ENCODE results near the gene SINHCAF.

The SINHCAF gene

DNA sequence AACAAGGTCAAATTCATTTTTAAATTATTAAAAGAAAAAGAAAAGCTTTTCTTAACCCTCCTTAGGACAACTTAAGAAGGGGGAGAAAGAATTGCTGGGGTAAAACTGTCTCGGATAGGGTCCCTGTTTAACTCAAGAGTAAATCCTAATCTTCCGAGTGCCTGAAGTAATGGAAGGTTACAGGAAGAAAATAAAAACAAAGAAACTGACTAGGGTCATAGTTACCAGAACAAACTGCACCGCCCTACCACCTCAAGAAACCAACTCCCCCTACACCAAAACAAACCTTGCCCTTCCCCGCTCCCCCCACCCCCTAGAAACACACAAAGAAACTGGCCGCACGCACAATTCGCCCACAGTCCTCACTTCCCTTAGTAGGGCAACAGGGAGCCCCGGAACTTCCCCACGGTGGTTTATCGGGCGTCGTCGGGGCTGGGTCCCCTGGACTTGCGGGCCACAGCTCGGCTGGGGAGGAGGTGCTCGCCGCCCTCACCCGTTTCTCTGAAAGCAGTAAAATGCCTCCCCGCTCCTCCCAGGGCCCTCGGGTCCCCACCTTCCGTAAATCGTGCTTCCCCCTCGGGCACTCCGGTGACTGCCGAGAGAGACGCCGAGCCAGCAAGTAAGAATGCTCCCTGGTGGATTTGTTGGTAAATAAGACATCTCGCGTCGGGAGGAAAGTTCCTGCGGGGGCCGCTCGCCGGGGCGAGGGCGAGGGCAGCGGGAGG lies 2.4 kb downstream of the SINHCAF start:
- H3K4me3 ChIP-seq (ENCODE audit: low read depth, low read length): peak overlapping the region; percentile 94
- TF ChIP-seq, protein P1, sequence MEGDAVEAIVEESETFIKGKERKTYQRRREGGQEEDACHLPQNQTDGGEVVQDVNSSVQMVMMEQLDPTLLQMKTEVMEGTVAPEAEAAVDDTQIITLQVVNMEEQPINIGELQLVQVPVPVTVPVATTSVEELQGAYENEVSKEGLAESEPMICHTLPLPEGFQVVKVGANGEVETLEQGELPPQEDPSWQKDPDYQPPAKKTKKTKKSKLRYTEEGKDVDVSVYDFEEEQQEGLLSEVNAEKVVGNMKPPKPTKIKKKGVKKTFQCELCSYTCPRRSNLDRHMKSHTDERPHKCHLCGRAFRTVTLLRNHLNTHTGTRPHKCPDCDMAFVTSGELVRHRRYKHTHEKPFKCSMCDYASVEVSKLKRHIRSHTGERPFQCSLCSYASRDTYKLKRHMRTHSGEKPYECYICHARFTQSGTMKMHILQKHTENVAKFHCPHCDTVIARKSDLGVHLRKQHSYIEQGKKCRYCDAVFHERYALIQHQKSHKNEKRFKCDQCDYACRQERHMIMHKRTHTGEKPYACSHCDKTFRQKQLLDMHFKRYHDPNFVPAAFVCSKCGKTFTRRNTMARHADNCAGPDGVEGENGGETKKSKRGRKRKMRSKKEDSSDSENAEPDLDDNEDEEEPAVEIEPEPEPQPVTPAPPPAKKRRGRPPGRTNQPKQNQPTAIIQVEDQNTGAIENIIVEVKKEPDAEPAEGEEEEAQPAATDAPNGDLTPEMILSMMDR (IDR thresholded peaks at IDR 0.05; ENCODE audit: insufficient read depth, low read depth, low read length, missing control alignments): no peak
- peak; percentile 83 for DNase-seq (ENCODE audit: low read depth)

DNA sequence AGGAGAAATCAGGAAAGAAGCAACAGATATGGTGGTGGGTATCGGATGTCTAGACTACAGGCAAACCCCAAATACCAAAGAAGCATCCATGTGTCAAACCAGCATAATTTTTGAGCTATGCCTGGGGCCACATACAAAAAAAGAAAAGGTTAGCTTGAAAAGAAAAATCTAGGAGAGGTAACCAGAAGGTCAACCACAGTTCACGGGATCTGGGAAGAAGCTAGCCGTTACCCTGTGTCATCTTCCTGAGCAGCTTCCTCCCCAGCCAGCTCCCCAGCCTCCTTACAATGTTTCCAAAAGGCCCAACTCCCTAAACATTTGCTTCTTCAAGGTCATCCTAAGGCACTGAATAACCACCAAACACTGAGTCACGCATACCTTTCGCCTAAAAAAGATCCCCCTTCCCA lies 3.1 kb downstream of the SINHCAF start:
- TF ChIP-seq, protein P1 (IDR thresholded peaks at IDR 0.05; ENCODE audit: insufficient read depth, low read depth, low read length, missing control alignments): no peak
- no peak for DNase-seq (ENCODE audit: low read depth)
- peak overlapping the region; percentile 94 for H3K4me3 ChIP-seq (ENCODE audit: low read depth, low read length)

DNA sequence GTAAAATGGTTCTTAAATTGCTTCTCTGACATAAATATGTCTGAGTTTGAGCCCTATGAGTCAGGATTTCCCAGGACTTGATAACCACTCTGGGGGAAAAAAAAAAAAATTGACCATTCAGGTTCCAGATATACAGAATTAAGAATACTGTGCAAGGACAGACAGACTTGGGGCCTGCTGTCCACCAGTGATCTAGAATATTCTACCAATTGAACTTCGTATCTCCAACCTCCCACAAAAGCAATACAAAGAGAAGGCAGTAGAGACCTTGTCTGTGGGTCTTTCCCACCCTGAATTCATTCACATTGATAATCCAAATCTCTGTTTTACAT lies 4.1 kb downstream of the SINHCAF start:
- DNase-seq (ENCODE audit: low read depth): no peak
- H3K4me3 ChIP-seq (ENCODE audit: low read depth, low read length): peak overlapping the region; percentile 94
- TF ChIP-seq, protein P1 (IDR thresholded peaks at IDR 0.05; ENCODE audit: insufficient read depth, low read depth, low read length, missing control alignments): no peak

DNA sequence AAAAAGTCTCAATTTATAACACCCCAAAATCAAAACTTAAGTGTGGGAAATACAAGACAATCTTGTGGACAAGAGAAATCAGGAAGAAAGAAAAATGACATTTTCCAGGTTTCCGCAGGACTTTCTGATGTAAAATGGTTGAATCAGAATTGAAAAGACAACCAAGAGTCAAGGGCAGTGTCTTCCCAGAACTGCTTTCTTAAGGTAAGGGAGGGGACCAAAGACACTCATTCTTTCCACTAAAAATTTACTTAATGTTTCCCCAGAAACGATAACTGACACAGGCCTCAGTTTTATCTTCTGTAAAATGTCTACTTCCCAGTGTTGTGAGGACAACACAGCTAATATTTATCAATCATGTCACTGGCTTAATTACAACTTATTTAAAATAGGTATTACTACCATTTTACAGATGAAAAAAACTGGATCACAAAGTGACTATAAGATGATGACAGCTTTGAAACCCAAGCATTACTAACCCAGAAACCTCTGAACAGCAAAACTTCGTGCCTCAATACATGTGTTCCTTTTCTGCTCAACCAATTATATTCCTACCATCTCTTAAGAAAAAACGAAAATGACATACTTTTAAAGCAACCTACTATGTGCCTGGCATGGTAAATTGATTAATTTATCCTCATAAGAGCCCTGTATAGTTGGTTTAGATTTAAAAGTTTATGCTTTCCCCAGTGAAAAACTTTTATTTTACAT lies 4.6 kb downstream of the SINHCAF start:
- no peak for DNase-seq (ENCODE audit: low read depth)
- H3K4me3 ChIP-seq (ENCODE audit: low read depth, low read length): peak overlapping the region; percentile 94
- TF ChIP-seq, protein P1 (IDR thresholded peaks at IDR 0.05; ENCODE audit: insufficient read depth, low read depth, low read length, missing control alignments): no peak

DNA sequence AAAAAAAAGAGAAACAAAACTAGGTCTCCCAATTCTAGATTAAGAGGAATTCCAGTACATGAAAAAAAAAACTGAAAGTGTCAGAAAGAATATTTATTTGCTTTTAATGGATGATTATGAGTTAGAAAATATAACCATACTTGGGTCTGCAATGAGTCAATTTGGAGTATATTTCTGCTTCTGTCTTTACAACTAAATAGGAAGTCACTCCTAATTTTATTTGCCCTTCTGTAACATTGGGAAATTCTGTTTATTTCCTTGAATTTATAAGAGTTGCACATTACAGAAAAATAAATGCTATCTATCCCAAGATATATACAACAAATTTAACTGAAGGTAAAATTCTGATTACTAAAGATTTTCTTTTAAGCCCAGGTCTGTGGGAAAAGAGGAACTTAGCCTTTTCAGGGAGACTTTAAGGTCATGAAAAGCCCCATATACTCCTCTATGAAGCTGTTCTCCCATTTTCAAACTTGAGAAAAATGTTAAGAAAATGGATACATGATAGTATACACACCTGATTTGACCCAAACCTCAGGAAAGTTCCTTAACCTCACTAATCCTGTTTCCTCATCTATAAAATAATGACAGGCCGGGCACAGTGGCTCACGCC lies 7.2 kb downstream of the SINHCAF start:
- no peak for DNase-seq (ENCODE audit: low read depth)
- peak overlapping the region; percentile 94 for H3K4me3 ChIP-seq (ENCODE audit: low read depth, low read length)
- TF ChIP-seq, protein P1 (IDR thresholded peaks at IDR 0.05; ENCODE audit: insufficient read depth, low read depth, low read length, missing control alignments): no peak

DNA sequence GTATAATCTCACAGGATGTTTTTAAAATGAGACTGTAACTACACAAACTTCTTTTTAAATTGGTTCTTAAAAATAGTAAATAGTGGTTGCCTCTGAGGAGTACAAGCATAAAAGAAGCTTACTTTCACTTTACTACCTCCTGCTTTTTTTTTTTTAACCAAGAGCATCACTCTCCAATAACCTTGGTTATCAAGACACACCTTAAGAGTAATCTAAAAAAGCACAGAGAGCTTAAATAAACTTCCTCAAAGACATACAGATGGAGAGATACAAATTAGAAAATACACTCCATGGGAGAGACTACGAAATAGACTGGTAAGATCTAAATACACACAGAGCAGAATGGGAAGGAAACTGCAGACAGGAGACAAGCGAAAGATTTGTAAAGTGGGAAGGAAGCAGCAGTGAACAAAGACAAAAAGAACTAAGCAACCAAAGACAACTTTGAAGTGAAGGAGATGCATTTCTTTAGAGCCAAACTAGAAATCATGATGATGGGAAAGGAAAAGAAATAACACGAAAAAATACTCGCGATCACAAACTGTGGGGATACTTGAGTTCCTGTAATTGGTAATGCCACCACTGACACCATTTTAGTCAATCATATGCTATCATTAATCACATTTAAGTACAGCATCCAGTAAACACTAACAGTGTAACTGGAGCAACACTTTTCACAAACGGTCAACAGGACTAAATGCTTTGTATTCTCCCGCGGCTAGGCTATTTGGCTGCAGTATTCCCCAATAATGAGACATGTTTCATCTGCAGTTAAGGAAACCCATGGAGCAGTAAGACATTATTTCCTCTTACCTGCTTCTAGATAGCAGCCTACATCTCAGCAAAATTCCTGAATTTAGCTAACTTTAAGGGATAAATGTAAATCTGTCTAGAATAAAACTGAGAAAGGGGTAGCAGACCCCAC lies 8.2 kb downstream of the SINHCAF start:
- H3K4me3 ChIP-seq (ENCODE audit: low read depth, low read length): peak overlapping the region; percentile 94
- TF ChIP-seq, protein P1 (IDR thresholded peaks at IDR 0.05; ENCODE audit: insufficient read depth, low read depth, low read length, missing control alignments): no peak
- DNase-seq (ENCODE audit: low read depth): no peak
